Activated T-cell treated with anti-CD3 and anti-CD28 coated beads for 48 hours (primary cell): ENCODE data around the gene ANO1.

ENCODE experiments used
- DNase-seq: peaks from one replicate; pipeline ENCODE4 v3.0.0-alpha.2; 2020; ENCODE audit warnings: low read depth

The ANO1 gene

GRCh38 chr11:70054004-70054403 lies 24.1 kb upstream of the ANO1 start:
- no peak for DNase-seq

DNA sequence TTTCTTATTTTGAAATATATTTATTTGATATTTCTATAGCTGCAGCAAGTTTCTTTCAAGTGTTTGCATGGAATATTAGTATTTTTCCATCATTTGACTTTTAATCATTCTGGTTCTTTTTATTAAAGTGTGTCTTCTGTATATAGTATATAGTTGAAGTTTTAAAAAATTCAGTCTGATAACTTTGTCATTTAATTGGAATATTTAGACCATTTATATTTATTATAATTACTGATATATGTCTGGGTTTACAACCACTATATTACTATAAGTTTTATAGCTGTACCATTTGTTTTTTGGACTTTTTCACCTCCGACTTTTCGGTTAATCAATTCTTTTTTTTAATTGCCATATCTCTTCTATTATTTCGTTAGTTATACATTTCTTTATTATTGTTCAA lies 22.7 kb upstream of the ANO1 start:
- no peak for DNase-seq

GRCh38 chr11:70057080-70057479 lies 21.0 kb upstream of the ANO1 start:
- DNase-seq, result no peak

DNA sequence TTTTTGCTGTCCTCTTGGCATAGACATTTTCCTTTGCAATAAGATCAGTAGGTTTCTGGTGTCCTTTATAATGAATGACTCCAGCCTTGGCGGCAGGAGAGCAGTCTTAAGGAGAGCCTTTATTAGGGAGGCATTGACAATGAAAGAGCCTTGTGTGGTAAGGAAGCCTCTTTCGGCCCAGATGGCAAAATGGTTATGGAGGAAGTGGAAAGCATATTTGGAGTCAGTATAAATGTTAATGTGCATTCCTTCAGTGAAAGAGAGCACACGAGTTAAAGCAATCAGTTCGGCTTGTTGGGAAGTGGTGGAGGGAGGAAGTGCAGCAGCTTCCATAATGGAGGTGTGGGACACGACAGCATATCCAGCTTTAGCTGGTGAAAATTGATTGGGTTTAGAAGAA lies 18.1 kb upstream of the ANO1 start:
- DNase-seq, result no peak

GRCh38 chr11:70060611-70061293 lies 17.4 kb upstream of the ANO1 start:
- no peak for DNase-seq

- DNase-seq, result no peak
Observed at GRCh38 chr11:70061734-70062133, 16.4 kb upstream of the ANO1 start.

GRCh38 chr11:70063121-70063520 lies 15.0 kb upstream of the ANO1 start:
- no peak for DNase-seq

DNA sequence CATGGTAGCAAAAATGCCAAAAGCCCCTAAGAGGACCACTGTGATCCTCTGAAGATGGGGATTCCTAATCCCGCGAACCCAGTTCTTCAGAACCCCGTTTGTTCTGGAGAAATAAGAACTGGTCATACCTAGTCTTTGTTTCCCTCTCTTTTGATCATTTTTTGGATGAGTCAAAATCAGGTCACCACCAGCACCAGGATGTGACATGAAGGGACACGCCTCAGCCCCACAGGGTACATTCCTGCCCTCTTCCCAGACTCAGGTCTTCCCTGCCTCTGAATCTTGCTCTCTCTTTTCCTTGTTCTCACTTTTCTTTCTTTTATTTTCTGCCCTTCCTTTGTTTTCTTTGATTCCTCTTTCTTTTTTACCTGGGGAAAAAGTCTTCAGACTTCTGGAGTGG lies 14.6 kb upstream of the ANO1 start:
- DNase-seq, result no peak

DNA sequence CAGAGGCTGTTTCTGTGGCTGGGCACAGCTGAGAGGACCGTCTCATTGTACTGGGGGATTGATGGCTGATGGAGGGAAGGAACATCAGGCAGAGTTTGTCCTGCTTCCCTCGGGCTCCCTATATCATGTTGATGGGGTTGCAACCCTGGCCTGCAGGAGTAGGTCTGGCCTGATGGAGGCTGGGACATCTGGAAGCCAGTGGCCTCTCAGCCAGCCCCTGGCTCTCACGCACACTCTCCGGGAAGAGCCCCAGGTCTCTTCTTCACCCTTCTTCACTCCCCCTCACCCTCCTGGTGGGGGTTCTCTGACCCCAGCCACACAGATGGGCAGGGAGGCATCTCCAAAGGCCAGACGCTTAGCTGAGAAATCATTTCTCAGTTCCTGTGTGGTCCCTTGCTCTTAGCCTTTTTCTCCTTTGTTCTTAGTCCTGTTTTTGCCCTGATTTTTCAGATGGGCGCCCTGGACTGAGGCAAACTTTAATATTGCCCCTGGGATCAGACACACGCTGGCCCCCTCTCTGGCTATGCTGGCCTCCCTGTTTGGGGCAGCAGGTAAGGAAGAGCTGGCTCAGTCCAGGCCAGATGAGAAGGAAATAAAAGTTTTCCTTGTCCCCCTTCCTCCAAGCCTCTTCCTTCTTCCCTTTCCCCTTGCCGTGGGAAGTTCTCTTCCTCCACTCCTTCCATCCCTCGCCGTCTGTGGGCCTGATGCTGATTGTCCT lies 13.9 kb upstream of the ANO1 start:
- DNase-seq, result no peak

DNA sequence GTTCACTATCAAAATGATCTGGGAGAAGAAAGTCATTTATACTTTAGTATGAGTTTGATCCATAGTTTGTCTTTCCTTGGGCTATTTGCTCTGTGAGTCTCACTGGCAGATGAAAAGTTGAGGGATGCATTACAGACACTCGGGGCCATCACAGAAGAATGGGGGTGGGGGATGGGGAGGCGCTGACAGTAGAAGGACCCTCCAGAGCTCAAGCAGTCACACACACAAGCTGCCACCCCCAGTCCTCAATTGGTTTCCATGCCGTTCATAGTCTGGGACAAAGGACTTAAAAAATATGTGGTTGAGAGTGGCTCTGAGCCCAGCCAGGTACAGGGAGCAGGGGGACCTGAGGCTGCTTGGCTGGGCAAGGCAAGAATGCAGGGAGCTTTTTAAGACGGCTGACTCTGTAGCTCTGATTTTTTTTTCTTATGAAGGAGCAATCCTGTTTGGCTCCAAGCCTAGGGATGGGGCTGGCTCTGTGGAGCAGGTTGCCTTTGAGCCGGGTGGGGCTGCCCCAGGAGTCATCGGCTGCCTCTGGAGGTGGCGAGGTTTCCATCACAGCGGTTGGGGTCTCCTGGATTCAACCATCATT lies 13.3 kb upstream of the ANO1 start:
- DNase-seq, result no peak

- DNase-seq, result no peak
Observed at GRCh38 chr11:70065318-70066135, 12.6 kb upstream of the ANO1 start.

DNA sequence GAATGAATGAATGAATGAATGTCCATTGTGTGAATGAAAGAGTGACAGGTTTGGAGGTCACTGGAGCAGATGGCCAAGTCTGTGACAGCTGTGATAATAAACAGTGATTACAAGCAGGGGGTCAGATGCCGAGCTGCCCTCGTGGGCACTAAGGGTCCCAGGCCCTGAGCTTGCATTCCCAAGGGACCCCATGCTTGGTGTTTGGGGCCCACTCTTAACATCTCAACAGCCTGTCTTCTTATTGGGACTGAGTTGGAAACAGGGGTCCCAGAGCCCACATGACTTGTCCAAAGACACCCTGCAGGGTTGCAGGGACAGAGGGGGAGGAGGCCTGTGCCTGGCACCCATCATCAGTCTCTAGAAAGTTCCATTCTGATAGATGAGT lies 12.0 kb upstream of the ANO1 start:
- DNase-seq, result no peak

DNA sequence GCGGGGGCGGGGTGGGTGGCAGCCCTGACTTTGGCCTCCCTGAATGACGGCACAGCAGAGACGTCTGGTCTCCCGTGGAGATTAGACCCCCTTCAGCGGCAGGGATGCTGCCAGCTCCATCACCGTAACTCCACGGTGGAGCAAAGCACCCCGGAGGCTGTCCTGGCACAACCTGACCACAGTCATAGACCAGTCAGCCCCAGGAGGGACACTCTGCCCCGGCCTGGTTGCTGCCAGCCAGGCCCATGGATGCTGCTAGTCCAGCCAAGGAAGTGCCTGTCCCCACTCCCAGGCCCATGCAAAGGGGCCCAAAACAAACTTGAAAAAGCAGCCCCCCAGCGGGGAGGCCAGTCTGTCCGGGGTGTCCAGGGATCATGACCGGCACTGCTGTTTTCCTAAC lies 11.5 kb upstream of the ANO1 start:
- DNase-seq, result no peak

- DNase-seq, result no peak
Observed at GRCh38 chr11:70067036-70067435, 11.1 kb upstream of the ANO1 start.

DNA sequence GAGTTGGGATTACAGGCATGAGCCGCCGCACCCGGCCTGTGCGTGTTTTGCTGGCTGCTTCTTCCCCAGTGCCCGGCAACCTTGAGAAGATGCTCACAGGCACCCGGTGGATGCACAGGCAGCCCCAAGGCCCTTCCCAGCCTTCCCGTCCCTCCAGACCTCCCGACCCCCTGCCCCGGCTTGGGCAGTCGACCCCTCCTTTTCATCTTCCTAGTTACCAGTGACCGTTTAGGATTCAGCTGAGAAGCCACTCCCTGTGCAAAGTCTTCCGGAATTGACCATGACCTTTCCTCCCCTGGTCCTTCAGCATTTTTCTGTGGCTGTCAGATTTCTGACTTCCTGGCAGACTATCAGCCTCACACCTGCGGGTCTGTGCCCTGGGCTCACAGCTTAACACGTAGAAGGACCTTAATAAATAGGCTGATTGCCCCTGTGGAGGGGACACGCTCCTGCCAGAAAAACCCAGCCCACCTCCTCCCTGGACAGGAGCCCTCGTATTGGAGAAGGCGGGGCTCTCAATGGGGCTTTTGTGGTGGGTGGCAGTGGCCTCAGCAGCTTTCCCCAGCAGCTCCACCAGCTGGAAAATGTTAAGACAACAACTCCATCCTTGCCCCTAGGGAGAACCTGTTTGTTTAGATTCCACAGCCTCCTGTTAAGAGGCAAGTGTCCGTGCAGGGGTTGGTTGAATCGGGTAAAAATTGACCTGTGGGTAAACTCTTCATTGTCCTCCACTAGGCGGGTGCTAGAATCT lies 10.4 kb upstream of the ANO1 start:
- no peak for DNase-seq

GRCh38 chr11:70068345-70068744 lies 9.8 kb upstream of the ANO1 start:
- DNase-seq, result no peak

DNA sequence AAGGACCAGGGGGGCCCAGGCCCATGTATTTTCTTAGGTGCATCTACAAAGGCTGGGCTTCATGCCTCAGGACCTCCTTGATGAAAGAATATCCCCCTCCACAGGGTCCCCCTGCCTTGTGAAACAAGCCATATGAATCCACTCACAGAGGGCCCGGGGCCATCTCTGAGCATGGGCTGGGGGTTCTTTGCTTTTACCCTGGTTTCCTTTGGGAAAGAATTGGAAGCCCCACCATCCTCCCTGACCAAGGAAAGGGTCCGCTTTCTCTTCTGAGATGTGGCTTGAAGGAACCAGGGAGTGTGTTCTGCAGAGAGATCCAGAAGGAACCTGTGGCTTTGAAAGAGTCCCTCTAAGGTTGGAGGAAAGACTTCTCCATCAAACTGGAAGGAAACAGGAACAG lies 9.2 kb upstream of the ANO1 start:
- DNase-seq, result no peak

- DNase-seq, result no peak
Observed at GRCh38 chr11:70070706-70071105, 7.4 kb upstream of the ANO1 start.

- no peak for DNase-seq
Observed at GRCh38 chr11:70071996-70072395, 6.1 kb upstream of the ANO1 start.

GRCh38 chr11:70072461-70072860 lies 5.7 kb upstream of the ANO1 start:
- DNase-seq, result no peak

DNA sequence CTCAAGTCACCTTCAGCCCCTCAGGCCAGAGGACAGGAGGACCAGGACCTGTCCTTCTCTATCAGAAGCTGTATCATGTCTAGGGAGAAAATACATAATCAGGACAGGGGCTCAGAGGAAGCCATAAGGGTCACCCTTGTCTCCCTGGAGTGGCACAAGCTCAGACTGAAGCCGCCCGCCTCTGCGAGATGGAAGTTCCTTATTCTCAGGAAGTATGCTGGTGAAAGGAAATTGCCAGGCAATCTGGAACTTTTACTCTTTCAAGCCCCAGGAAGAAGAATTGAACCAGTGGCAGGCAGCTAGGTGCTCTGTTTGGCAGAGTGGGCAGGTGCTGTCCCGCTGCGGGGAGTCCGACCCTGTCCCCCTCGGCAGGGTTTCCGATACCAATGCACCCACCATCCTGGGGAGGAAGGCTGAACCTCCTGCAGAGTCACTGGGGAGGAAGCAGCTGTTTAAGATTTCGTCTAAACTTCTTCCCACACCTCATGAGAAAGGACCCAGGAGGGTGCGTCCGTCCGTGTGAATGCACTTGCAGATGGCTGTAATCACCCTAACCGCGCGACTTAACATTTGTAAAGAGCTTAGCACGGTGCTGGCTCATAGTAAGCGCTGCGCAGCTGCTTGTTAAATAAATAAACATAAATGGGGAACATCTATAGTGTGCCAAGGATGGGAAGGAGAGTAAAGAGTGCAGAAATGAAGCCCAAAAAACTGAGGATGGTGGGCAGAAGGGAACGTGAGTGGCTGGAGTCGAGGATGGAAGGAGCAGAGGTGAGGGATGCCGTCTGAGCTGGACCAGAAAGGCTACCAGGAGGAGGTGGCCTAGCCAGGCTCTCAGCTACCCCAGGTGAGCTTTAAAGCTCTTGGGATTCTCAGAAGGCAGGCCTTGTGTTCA lies 5.0 kb upstream of the ANO1 start:
- no peak for DNase-seq
